GM19035 (cell line): ENCODE results near the gene NT5DC4.
"Not testable (repeated sequence)": the region's sequence is repeated elsewhere in the genome, so short reads cannot be mapped to it uniquely, and the experiment has no call there.

Experiments
- ATAC-seq: cut with Tn5 transposase; IDR thresholded peaks from one replicate; pipeline ENCODE4 v1.9.1; 2021; ENCODE audit not compliant: unreplicated experiment

The NT5DC4 gene

DNA sequence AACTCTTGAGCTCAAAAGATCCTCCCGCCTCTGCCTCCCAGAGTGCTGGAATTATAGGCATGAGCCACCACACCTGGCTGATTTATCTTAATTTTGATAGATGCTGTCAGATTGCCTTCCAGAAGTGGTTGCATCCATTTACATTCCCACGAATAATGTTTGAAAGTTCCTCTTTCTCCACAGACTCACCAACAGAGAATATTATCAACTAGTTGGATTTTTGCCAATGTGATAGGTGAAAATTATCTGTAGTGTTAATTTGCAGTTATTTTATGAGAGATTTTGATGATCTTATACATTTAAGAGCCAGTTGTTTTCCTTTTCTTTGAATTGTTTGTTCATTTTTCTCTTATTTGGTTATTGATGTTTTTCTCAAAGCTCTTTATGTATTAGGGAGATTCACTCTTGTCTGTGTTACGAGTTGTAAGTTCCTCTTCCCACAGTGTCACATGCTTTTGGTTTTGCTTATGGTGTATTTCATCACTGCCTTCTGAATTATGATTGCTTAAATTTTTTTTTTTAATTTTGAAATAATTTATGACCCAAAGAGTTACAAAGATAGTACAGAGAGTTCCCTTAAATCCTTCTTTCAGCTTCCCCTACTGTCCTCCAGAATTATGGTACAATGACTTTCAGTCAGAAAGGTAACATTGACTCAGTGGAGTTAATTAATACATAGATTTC is 20.7 kb upstream of the NT5DC4 start:
- ATAC-seq, result no peak

DNA sequence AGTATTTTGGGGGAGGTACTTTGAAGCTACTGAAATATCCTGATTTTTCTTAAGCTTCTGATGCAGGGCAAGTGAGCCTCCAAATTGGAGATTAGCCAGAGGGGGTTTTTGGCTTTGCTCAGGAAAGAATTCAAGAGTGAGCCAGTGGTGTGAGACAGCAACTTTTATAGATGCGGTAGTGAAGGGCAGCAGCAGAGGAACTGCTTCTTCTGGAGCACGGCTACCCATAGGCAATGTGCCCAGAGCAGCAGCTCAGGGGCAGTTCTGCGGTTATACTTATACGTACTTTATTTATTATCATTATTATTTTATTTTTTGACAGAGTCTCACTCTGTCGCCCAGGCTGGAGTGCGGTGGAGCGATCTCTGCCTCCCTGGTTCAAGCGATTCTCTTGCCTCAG is 19.8 kb upstream of the NT5DC4 start:
- ATAC-seq, result no peak

DNA sequence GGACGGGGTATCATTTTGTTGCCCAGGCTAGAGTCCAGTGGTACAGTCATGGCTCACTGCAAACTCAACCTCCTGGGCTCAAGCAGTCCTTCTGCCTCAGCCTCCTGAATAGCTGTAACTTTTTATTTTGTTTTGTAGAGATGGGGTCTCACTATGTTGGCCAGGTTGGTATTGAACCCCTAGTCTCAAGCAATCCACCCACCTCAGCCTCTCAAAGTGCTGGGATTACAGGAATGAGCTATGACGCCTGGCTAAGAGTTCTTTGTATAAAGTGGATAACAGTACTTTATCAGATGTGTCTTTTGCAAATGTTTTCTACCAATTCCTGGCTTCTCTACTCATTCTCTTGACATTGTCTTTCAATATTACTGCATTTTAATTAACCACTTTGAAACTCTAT is 17.1 kb upstream of the NT5DC4 start:
- ATAC-seq, result no peak

DNA sequence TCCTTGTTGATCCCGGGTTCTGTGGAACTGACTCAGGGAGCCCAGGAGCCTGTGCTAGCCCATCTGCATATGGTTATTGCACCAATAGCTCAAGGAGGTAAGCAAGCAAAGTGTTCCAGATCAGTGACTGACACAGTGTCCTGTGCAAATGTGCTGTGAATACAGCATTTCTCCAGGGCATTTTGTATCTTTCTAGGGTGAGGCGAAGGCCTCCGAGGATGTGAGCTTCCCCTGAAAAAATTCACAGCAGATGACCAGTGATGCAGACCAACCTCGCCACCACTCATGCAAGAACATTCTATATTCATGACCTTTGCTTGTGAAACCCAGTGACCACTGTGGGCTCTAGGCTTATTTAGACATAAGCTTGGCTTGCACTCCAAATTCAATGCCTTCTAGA is 15.2 kb upstream of the NT5DC4 start:
- no peak for ATAC-seq

DNA sequence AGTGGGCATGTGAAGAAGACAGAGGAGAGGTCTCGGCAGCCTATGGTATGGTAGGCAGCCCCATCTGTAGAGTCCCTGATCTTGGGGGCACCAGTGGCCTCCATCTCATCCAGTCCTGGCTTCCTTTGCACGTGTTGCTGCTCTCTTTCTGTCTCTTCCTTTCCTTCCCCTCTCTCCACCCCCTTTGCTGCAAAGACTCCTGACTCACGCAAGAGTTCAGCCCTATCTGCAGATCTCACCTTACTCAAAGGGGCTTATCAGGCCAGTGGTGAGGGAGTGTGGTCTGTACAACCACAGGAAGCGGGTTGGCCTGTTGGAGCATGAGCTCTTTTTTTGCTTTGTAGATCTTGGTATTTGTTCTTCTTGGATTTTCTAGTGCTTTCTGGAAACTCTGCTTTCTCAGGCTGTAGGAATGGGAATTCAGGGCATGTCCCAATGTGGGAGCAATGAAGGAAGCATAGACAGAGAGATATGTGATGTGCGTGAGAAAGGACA is 14.6 kb upstream of the NT5DC4 start:
- ATAC-seq, result no peak

DNA sequence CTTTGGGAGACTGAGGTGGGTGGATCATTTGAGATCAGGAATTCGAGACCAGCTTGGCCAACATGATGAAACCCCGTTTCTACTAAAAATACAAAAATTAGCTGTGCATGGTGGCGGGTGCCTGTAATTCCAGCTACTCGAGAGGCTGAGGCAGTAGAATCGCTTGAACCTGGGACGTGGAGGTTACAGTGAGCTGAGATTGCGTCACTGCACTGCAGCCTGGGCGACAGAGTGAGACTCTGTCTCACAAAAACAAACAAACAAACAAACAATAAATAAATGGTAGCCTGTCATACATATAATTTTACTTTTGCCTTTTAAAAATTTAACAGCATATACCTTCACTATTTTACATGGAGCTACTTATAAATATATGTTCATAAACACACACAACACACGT is 13.9 kb upstream of the NT5DC4 start:
- ATAC-seq, result not testable (repeated sequence)

DNA sequence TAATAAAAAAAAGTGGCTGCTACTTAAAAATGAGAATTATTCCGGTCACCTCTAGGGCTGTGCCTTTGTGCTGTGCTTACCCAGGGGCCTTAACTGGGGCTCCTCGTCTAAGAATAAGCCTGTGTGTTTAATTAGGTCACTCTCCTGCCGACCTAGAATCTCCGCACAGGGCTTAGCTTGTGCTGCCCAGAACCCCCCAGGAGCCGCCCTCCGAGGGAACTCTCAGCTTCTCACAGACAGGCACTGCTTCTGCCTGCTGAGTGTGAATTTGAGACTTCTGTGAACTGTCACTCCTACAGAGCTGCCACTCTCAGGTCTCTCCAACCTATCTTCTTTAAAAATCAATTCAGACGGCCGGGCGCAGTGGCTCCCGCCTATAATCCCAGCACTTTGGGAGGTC is 11.9 kb upstream of the NT5DC4 start:
- ATAC-seq, result no peak

DNA sequence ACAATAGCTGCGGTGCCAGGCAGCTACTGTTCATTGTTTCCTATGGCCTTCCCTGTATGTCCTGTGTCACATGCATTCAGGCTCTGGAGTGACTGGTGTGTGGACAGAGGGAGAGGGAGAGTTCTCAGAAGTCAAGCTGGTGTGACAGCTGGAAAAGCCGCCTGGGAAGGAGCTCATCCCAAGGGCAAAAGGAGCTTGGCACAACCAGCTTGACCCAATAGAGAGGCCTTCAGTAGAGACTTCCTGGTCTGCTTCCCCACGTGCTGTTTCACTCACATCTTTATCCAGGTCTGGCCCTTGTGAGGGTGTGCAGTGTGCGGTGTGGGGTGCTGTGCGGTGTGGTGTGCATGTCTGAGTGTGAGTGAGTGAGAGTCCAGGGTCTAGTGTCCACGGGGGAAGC is 11.1 kb upstream of the NT5DC4 start:
- no peak for ATAC-seq

DNA sequence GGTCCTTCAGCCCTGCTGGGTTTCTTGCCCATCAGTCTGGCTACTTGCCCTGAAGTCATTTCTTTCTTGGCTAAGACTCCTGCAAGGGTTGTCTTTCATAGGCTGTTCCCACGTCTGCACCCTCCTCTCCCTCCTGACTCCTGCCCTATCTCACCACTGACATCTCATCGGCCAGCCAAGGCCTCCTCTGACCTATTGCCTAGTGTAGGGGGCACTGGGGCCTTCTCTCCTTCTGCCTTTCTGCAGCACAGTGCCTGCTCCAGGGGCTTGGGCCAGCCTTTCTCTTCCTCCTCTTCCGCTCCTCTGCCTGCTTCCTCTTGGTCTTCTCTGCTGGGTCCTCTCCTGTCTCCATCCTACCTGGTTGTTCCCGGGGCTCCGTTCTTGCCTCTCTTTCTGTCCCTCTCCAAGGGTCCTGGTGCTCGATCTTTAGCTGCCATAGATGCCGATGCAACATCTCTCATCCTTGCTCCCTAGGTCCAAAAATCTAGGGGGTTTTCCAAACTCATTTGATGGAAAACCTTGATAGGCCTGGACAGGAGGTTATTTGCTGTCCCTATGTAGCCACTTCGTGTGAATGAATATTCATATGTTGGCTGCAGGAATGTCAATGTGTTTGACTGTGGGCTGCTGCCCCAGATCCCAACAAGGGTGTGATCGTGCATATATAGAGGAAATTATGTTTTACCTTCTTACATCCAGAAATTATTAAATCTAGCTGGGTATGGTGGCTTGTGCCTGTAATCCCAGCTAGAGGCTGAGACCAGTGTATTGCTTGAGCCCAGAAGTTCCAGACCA is 9.7 kb upstream of the NT5DC4 start:
- ATAC-seq, result no peak

DNA sequence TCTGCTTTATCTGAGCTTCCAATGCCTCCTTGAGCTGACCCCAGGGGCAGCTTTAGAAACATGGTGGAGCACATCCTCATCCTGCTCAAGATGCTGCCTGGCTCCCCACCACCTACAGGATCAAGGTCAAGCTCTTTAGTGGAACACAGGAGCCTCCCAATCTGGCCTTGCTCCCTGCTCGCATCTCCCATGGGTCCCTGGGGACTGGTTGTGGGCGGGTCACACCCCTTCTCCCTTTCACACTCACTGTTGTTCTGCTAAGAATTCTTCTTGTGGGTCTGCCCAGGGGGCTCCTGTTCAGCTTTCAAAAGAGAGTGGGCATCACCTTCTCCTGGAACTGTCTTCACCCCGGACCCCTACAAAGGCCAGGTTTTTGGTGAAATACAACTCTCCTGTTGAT is 8.4 kb upstream of the NT5DC4 start:
- no peak for ATAC-seq

DNA sequence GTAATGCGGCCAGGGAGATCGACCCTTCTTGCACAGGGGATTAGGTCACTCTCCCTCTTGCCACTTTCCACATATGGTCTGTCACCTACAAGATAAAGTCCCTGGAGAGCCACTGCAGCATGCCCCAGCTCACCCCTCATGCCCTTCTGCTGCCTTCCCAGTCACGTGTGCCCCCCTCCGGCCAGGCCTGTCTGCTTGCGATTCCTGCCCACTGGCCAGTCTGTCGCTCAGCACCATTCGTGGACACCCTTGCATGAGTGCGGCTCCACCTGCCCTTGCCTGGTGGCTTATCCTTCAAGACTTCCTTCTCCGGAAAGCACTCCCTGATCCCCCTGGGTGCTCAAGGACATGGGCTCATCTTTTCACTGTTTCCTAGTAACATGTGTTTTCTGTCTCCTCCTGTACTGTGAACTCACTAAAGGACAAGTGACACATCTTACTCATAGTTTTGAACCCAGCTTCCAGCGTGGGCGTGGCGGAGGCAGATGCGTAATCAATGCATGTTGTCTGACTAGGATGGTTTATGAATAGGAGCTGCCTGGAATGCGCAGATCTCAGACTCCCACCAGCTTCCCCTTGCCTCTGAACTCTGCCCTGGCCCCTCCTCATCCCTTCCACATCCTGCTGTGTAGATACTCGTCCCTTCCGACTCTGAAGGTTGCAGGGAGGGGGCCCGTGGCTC is 7.8 kb upstream of the NT5DC4 start:
- no peak for ATAC-seq

DNA sequence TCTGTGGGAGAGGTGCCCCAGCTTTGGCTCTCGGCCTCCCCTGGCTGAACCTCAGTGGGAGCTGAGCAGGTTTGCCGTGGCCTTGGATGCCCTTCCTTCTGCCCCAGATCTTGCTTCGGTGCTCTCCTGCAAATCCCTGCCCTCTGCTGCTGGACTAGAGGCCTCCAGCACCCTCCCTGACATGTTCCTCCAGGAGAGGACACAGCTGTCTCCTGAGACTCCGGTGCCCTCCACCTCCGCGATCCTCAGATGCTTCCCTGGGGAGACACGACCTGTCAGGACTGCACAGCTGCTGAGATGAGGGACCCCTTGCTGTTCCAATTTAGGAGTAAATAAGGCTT is 7.3 kb upstream of the NT5DC4 start:
- no peak for ATAC-seq

DNA sequence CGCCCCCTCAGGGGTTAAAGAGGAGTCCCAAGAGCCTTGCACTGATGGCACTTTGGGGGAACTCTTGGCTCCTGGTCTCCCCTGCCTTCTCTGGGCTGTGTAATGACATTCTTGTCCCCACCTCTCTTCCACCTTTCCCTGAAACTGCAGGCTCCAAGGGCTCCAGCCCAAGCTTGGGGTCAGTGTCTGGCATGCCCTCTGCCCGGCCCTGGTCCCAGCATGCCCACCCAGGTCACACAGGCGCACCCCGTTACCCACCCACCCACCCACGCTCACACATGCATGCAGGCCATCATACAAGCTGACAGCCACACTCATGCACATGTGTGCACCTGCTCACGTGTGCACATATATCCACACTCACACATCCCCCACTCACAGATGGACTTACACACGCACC is 6.9 kb upstream of the NT5DC4 start:
- ATAC-seq, result no peak

DNA sequence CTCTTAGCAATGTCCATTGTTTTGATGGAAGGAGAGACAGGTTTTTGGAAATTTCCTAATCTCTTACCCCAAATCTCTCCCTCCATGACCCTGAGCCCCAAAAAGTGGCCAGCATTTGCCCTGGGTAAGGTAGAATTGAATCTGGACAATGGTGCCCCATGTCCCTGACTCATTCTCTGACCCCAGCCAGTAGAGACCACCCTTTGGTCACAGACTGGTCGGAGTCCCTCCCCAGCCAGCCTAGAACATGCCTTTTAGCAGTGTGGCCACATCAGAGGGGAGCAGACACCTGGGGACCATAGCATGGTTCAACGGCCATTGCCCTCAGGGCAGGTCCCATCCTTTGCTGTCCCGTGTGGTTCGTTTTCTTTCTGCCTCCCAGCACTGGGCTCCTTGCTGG is 6.5 kb upstream of the NT5DC4 start:
- ATAC-seq, result no peak

DNA sequence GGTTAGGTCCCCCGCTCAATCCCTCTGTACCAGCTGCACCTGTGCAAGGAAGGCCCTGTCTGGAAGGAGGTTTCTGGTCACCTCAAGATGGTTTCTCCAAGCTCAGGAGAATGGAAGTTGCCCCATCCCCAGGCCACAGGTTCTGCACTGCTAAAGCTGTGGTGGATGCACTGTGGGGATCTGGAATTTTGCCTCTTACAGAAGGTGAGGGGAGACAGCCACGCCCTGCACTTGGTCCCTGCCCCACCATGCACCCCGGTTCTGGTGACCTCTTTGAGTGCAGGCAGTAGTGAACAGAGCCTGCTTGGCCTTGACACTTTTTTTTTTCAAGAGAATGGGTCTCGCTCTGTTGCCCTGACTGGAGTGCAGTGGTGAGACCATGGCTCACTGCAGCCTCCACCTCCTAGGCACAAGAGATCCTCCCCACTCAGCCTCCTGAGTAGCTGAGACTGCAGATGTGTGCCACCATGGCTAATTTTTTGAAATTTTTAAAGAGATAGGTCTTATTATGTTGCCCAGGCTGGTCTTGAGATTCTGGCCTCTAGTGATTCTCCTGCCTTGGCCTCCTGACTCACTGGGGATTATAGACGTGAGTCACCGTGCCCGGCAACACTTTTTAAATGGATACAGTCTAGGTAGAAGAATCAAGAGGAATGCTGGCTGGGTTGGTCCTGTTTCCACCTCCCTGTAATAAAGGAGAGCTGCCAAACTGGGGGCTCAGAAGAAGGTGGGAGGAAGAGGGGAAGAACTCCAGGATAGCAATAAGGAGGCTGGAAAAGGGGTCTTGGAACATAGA is 5.8 kb upstream of the NT5DC4 start:
- no peak for ATAC-seq

DNA sequence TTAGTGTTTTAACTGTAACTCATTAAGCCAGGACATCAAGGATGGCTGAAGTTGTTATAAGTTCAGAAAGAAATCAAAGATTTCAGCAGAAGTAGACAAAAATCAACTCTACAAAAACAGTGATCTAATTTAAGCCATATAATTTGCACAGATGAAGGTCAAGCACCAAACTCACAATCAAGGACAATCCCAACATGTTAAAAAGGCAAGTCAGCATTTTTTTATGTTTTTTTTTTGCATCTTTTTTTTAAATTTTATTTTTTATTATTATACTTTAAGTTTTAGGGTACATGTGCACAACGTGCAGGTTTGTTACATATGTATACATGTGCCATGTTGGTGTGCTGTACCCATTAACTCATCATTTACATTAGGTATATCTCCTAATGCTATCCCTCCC is 4.7 kb upstream of the NT5DC4 start:
- not testable (repeated sequence) for ATAC-seq

DNA sequence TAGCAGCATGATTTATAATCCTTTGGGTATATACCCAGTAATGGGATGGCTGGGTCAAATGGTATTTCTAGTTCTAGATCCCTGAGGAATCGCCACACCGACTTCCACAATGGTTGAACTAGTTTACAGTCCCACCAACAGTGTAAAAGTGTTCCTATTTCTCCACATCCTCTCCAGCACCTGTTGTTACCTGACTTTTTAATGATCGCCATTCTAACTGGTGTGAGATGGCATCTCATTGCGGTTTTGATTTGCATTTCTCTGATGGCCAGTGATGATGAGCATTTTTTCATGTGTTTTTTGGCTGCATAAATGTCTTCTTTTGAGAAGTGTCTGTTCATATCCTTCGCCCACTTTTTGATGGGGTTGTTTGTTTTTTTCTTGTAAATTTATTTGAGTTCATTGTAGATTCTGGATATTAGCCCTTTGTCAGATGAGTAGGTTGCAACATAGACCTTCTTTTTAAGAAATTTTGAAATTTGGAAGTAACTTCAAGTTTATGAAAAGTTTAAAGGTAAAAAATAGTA is 3.9 kb upstream of the NT5DC4 start:
- not testable (repeated sequence) for ATAC-seq

DNA sequence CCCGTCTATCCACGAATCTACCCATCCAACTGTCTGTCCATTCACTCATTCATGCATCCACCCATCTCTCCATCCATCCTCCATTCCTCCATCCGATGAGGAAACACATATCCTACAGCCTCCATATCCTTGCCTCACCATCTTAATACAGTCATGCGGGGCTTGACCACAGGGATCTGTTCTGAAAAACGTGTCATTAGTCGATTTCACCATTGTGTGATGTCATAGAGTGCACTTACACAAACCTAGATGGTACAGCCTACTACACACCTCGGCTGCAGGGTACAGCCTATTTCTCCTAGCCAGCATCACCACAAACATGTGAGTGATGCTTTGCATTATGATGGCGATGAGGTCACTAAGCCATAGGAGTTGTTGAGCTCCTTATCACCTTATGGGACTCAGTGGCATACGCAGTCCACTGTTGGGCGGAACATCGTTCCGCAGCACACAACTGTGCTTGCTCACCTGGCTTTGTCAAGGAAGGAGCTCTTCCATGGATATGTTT is 1.9 kb upstream of the NT5DC4 start:
- no peak for ATAC-seq

DNA sequence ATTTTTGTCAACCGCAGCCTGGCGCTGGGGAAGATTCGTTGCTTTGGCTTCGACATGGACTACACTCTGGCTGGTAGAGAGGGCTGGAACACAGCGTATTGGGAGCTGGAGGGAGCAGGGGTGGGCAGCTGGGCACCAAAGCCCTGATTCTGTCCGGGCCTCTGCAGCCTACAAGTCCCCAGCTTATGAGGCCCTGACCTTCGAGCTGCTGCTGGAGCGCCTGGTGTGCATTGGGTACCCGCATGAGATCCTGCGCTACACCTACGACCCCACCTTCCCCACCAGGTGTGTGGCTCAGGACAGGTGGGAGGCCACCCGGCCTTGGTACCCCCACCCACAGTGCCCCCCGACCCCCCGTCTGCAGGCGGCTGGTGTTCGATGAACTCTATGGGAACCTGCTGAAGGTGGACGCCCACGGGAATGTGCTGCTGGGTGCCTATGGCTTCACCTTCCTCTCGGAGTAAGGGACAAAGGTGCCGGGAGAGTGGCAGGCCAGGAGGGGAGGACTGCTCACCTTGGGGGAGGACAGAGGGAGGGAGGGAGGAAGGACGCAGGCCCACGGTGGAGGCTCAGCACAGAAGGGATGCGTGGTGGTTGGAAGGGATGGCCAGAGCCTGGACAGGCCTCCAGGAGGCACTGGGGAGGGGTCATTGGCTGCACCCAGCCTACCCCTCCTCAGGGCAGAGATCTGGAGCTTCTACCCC is 1.2 kb downstream of the NT5DC4 start:
- no peak for ATAC-seq

DNA sequence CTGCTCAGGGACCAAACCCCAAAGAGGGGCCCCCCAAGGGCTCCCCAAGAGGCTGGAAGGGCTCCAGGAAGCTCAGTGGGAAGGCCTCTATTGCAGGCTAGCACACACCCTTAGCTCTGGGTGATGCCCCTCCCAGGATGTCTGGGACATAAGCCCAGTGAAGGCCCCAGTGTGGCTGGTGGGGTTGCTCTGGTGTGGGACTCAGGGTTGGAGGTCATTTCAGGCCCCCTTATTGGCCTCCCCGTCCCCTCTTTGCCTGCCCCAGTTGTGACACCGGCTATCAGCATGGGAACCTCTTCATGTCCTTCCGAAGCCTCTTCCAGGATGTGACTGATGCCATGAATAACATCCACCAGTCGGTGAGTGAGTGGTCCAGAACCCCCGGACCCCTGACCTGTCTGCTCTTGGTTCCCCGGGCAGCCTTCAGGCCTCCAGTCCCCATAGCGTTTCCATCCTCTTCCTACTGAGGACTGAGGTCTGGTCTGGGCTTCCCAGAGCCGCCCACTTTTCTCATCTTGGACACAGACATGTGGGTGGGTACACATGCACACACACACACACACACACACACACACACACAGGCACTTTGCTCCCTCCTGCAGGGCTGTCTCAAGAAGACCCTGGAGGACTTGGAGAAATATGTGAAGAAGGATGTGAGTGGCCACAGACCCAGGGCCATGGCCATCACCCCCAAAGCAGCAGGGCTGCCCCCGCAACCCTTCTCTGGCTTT is 2.2 kb downstream of the NT5DC4 start:
- ATAC-seq, result no peak
